Limb (tissue), 2 donors: Measurements from ENCODE around the gene LCK.

ENCODE experiments used
- DNase-seq, 2 donors: peaks; one replicate each; pipeline ENCODE4 v3.0.0-alpha.2; 2016; ENCODE audit errors: extremely low spot score in 2 of 2

Gene LCK

GRCh38 chr1:32250893-32251716 is at the start of gene LCK:
Gene LCK (plus strand): TSS chr1:32251265. CDS start chr1:32274330, 23,065 bp downstream.
- DNase-seq: no peak

GRCh38 chr1:32204943-32205361 is 46.1 kb upstream of the LCK start:
- DNase-seq: no peak

GRCh38 chr1:32205401-32206370 is 45.4 kb upstream of the LCK start, which contains the start of gene IQCC:
Gene IQCC (plus strand): TSS chr1:32205671. CDS start chr1:32205682, 11 bp downstream.
- peak; percentile 83 to 93 for DNase-seq

GRCh38 chr1:32208469-32208868 is 42.6 kb upstream of the LCK start:
- DNase-seq: no peak

GRCh38 chr1:32208891-32209328 is 42.2 kb upstream of the LCK start, which contains the start of gene DCDC2B:
Gene DCDC2B (plus strand): TSS chr1:32209089. CDS start chr1:32209094, 5 bp downstream.
- peak in 1 of 2 donors; percentile 23 for DNase-seq

GRCh38 chr1:32215629-32216480 is 35.2 kb upstream of the LCK start:
- DNase-seq: peak; percentile 35 to 66

- no peak for DNase-seq
Measured at GRCh38 chr1:32216566-32216965, 34.5 kb upstream of the LCK start.

- no peak for DNase-seq
Measured at GRCh38 chr1:32219022-32219421, 32.0 kb upstream of the LCK start.

- DNase-seq: no peak
Measured at GRCh38 chr1:32220746-32221580, 30.1 kb upstream of the LCK start.

GRCh38 chr1:32221581-32221979 is 29.5 kb upstream of the LCK start:
- DNase-seq: no peak

GRCh38 chr1:32221980-32222755 is 28.9 kb upstream of the LCK start, which contains the start of the genes EIF3I and TMEM234:
Gene EIF3I (plus strand): TSS chr1:32222407. CDS start chr1:32222442, 35 bp downstream.
Gene TMEM234 (minus strand): TSS chr1:32222353. CDS start chr1:32222322, 31 bp downstream.
- DNase-seq: peak; percentile 93 to 95

GRCh38 chr1:32223683-32224082 is 27.4 kb upstream of the LCK start:
- DNase-seq: no peak

- no peak for DNase-seq
Measured at GRCh38 chr1:32224285-32224684, 26.8 kb upstream of the LCK start.

- DNase-seq: no peak
Measured at GRCh38 chr1:32228771-32229170, 22.3 kb upstream of the LCK start.

- no peak for DNase-seq
Measured at GRCh38 chr1:32231843-32232432, 19.1 kb upstream of the LCK start.

GRCh38 chr1:32232558-32233304 is 18.3 kb upstream of the LCK start:
- no peak for DNase-seq

GRCh38 chr1:32234792-32235191 is 16.3 kb upstream of the LCK start:
- no peak for DNase-seq

- no peak for DNase-seq
Measured at GRCh38 chr1:32239337-32239736, 11.7 kb upstream of the LCK start.
